Stimulated activated CD4-positive, alpha-beta T cell treated with anti-CD3 and anti-CD28 coated beads, TNF-alpha, amount 100 ng/mL, for 4 hours (primary cell): Measurements from ENCODE around the gene EIF4E3.

ENCODE experiments used
- DNase-seq, 3 experiments: peaks; one replicate each; pipeline ENCODE4 v3.0.0-alpha.2; 2020; ENCODE audit warnings: low read depth in 3 of 3

EIF4E3 gene

GRCh38 chr3:71723452-71724170 is 1.6 kb downstream of the EIF4E3 start:
- DNase-seq: peak in 1 of 3 experiments; percentile 26

DNA sequence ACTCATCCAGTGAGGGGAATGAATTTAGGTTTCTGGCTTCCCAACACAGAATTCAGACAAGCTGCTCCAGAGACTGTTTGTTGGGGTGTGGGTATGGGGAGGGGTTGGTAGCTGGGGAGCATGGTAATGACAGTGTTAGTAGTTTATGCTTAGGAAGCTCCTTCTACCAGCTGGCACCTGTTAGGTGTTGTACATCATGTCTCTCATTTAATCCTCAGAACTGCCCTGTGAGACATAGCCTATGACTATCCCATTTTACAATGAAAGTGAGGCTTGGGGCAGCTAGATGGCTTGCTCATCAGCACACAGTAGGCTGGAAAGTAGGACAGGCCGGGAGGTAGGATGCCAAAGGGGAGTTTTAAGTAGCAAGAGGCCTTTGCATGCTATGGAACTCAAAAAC is 2.5 kb downstream of the EIF4E3 start:
- DNase-seq: no peak

GRCh38 chr3:71721651-71722157 is 3.5 kb downstream of the EIF4E3 start:
- no peak for DNase-seq

DNA sequence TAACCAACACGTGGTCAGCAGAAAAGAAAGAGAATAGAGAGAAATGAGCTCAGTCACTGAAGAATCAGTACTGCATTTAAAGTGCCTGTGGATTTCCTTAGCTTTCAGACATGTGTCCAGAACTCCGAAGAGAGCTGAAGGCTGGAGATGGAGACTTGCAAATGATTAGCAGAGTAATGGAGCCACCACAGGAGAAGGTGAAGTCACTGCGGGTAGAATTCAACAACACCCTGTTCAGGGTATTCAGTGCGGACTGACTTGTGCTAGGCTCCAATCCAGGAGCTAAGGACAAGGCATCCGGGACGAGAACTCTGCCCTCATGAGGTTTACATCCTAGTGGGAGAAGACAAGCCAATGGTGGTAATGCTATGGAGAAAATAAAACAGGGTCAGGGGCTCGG is 4.2 kb downstream of the EIF4E3 start:
- no peak for DNase-seq

DNA sequence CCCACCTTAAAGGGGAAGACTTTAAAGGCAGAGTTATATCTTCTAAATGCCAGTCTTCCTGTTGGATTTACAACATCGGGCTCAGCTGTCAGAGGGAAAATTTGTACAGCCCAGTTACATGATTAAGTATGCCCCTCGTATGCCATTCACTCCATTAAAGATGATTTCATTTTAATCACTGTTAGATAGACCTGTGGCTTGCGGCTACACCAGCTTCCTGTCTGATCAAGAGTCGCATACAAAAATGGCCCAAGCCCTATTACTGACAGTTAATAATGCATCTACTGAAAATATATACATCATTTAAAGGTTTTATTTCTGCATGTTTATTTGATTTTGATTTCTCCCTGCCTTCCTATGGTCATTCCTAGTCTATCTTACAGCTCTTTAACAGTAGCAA is 7.1 kb downstream of the EIF4E3 start:
- no peak for DNase-seq

- no peak for DNase-seq
These were observed 10.6 kb downstream of the EIF4E3 start for GRCh38 chr3:71714595-71714994.

GRCh38 chr3:71713041-71713440 is 12.2 kb downstream of the EIF4E3 start:
- DNase-seq: no peak

DNA sequence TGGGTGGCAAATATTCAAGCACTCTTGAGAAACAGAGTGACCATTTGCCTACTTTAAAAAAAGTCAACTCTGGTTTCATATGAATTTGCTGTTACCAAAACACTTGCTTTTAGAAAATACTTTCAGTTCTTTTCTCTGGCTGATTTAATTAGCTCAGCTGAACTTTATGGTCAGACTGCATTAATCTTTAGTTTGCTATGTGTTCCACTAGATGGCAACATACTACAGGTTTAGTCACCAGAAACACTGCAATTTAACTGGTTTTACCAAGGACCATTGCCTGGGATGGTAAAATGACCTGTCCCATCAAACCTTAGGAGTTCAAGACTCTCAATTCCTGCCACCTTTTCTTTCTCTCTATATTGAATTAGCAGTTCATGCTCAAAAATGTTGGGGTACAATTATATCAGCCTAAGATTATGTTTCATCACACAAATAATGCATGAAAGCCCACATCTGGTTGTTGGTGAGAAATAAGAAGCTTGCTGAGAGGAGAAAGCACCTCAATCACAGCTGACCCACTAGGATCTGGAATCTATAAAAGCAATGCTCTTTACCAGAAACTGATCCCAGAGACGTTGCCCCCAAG is 14.2 kb downstream of the EIF4E3 start:
- DNase-seq: no peak

GRCh38 chr3:71709908-71710511 is 15.2 kb downstream of the EIF4E3 start:
- no peak for DNase-seq

- DNase-seq: no peak
These were observed 16.6 kb downstream of the EIF4E3 start for GRCh38 chr3:71708476-71709105.

GRCh38 chr3:71707595-71707994 is 17.6 kb downstream of the EIF4E3 start:
- DNase-seq: no peak

GRCh38 chr3:71705681-71706080 is 19.5 kb downstream of the EIF4E3 start:
- DNase-seq: no peak

DNA sequence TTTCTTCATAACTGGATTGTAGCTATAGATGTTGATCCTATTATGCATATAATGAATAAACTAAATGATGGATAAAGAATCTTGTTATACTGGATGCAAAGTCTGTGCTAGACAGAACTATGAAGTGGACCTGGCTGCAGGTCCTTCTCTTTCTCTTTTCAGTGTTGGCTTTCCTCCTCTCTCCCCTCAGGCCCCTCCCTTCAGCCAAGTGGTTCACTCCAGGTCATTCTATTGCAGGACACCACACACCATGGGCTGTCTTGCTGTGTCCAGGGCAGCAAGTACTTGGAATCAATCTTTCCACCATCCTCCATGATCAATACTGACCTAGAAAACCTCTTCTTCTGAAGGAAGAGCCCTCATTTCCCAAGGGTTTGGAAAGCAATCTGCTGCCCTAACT is 20.3 kb downstream of the EIF4E3 start:
- no peak for DNase-seq

DNA sequence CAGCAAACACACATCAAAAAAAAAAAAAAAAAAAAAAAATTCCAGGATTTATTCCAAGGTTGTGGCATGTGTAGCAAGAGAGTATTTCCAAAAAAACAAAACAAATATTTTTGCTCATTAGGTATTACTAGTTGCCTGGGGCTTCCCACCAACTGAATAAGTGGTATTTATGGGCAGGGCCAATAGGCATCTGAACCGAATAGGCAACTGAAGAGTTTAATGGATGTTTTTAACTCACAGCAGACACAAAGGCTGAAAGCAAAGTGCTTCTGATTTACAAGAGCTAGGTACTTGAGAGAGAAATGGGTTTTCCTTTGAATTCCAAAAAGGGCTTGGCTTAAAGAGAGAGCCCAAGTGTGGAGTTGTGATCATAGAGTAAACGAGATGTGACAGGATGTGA is 21.4 kb downstream of the EIF4E3 start:
- no peak for DNase-seq

DNA sequence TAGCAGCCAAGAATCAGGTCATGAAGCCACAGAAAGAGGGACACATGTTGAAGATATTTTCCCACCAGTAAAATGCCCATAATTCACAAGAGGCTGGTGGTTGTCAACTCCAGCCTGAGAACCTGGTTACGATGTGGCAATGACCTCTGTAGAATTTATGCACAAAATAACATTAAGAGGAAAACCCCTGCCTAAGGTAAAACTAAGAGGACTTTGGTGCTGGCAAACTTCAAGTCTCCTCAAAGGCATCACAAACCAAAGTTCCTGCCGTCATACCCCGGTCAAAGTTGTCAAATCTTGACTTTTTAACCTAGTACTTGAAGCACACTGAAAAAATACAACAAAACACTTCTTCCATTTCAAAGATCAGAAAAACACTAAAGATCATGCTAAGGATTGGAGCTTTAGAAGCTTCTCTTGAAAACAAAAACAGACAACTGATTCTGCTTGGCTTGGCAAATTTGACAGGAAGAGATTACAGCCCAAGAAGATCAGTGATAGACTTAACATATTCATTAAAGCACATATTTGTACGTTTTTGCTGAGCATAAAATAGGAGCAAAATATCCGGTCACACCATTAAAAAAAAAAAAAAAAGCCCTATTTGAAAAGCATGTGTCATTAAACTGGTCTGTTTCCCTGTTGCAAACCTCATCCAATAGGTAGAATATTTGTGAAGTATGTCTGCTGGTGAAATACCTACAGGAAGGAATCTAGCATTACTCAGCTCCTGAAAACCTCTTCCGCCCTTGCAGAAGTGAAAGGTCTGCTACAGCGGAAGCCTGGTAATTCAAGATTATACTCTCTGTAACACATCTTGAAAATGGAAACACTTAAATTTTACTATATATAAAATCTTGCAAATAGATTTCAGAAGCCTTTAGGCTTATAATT is 22.8 kb downstream of the EIF4E3 start:
- DNase-seq: no peak

DNA sequence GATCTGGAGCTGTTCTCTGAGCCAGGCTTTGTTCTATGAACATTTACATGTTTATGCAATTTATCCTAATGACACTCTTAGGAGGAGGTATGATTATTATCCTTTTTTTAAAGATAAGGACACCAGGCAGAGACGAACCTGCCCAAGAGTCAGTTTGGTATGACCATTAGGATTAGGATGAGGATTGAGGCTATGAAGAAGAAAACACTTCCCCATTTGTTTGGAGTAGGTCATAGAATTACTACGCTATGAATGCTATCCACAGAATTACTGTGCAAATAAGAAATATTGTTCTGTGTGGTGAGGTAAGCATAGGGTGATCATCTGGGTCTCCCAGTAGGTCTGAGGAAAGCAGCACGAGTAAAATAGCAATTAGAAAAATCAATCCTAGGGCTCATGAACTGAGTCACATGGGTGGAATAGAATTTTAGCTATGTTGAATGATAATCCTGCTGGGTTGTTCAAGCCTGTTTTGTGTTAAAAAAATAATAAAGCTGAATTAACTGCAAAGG is 23.9 kb downstream of the EIF4E3 start:
- no peak for DNase-seq

- DNase-seq: no peak
These were observed 30.2 kb downstream of the EIF4E3 start for GRCh38 chr3:71695000-71695482.

DNA sequence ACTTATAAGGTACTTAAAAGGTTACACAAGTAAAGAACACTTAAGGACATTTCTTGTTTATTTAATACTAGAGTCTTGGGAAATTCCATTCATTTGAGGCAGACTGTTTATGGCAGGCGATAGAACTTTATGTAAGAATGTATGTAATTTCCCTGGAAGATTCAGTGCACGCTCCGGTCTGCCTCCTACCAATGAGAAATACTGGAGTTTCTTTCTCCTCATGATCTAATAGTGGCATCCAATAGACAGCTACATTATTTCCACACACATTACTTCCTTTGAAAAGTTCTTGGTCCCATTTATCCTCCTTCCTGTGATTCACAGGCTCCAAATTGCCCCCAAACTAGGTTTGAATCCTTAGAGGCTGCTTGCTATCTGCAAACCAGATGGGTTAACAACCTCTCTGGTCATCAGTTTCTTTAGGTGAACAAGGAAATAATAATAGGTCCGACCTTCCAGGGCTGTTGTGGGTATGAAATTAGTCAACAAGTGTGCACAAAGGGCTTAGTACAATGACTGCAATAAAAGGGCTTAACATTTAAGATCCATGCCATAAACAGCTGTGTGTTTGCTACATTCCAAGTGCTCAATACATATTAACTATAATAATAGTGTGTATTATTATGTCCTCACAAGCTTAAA is 30.7 kb downstream of the EIF4E3 start:
- no peak for DNase-seq

GRCh38 chr3:71693641-71694040 is 31.6 kb downstream of the EIF4E3 start:
- no peak for DNase-seq

DNA sequence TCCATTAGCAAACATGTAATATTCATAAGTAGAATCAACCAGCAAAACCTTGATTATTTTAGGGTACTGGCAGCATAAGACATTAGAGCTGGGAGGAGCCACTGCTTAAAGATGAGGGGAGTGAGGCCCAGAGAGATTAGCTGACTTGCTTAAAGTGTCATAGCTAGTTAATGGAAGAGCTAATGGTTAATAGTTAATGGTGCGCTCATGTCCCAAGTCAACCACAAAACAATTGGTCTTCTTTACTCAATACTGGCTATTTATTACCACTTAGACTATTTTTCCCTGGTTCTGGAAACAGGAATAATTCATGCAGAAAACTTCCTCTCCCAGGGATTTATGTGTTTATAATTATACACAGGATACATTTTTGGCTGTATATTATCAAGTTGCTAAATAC is 33.1 kb downstream of the EIF4E3 start:
- no peak for DNase-seq

DNA sequence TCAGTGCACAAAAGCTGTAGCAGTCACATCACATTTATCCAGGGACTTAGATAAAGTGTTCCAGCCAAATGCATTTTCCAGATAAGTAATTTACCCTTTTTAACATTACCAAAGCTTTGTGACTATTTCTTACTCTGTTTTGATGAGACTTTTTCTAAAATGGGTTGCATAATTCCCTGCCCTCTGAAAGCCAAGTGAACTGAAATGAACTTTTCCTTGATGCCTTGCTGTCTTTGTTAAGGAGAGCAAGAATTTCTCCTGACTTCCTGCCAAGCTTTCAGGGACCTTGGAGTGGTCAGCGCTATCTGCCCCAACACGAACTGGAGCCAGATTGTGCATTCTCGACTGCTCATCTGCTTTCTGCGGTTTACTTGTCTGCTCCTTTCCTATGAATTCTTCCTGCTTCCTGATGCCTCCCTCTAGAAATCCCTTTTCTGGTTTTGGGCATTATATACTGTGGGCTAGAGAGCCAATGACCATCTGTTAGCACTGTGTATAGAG is 34.8 kb downstream of the EIF4E3 start:
- no peak for DNase-seq
